ENCODE results near the gene PPP2R2D.

PPP2R2D gene

DNA sequence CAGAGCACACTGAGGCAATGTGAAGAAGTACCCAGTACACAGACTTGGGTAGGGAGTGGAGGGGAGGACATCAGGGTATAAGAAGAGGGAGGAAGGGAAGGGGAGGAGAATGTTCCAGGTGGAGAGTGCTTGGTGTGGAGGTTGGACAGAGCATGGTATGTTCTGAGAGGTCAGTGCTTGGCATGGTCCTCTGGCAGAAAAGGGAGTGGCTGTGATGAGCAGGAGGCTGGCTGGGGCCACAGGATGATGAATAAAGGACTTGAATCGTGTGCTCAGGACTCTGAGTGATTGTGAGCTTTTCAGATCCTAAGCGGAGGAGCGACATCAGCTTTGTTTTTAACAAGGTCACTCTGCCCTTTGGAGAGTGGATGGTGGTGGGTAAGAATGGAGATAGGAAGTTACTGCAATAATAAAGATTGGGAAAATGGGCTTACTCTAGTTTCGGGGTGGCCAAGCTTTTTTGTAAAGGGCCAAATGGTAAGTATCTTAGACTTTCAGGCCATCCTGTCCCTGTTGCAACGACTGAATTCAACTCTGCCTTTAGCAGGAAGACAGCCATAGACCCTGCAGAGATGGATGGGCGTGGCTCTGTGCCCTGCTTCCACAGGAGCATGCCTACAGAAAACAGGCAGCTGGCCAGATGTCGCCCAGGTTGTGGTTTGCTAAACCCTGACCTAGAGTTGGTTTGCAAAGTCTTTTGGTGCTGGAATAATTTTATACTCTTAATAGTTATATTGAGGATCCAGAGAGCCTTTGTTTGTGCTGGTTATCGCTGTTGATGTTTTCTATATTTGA, 8.4 kb downstream of the PPP2R2D start:
- Histone ChIP-seq H3K27me3 (ENCODE audit: insufficient read depth, low read depth, severe bottlenecking) (no peaks in the 10 kb centered on the region), H3K9me3 (ENCODE audit: severe bottlenecking) (no peaks in the 10 kb centered on the region), H3K27ac (no peak overlapping the region), H3K36me3 (peaks cover 15% of the 10 kb centered on the region), H3K4me3 (ENCODE audit: low read depth, low read length) (no peak overlapping the region)
- TF ChIP-seq, protein P1, sequence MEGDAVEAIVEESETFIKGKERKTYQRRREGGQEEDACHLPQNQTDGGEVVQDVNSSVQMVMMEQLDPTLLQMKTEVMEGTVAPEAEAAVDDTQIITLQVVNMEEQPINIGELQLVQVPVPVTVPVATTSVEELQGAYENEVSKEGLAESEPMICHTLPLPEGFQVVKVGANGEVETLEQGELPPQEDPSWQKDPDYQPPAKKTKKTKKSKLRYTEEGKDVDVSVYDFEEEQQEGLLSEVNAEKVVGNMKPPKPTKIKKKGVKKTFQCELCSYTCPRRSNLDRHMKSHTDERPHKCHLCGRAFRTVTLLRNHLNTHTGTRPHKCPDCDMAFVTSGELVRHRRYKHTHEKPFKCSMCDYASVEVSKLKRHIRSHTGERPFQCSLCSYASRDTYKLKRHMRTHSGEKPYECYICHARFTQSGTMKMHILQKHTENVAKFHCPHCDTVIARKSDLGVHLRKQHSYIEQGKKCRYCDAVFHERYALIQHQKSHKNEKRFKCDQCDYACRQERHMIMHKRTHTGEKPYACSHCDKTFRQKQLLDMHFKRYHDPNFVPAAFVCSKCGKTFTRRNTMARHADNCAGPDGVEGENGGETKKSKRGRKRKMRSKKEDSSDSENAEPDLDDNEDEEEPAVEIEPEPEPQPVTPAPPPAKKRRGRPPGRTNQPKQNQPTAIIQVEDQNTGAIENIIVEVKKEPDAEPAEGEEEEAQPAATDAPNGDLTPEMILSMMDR (IDR thresholded peaks at IDR 0.05; ENCODE audit: low read depth, low read length): no peak
- no peak for DNase-seq

DNA sequence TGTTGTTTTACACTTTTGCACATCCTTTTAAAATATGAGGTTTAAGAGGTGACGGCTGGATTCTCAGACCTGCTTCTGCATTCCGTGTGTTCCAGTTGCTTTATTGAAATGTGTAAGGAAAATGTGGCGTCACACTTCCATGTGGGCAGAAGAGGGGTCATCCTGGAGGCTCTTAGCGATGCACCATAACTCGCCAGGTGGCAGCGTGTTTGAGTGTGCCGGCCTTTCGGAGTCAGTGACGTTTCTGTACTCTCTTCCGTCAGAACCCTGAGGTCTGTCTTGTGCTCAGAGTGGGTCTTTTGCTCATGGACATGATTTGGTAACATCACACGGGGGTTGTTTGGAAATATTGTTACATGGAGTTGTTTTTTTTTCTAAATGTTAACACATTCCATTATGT, 9.1 kb downstream of the PPP2R2D start:
- TF ChIP-seq, protein P1 (IDR thresholded peaks at IDR 0.05; ENCODE audit: low read depth, low read length): no peak
- H3K36me3 ChIP-seq: peaks cover 15% of the 10 kb centered on the region

DNA sequence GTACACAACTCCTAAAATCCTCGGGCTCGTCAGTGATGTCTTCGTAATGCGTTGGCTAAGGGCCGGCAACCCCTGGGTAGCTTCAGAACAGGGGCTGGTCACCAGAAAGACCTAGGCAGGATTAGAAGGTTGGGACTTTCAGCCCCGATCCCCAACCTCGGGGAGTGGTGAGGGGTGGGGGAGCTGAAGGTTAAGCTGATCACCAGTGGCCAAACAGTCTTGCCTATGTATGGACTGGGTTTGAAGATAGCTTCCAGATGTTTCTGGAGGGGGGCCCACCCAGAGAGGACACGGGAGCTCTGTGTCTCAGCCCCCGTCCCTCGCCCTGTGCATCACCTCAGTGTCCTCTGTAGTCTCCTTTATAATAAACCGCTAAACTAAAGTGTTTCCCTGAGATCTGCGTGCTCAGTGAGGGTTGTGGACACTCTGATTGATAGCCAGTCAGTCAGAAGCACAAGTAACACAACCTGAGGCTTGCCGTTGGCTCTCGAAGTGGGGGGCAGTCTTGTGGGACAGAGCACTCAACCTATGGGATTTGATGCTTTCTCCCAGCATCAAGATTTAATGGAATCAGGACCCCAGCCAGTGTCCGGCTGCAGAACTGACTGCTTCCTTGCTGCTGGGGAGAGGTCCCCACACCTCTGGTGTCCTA, 10.0 kb downstream of the PPP2R2D start:
- no peak overlapping the region for H3K4me3 ChIP-seq (ENCODE audit: low read depth, low read length)
- peaks cover 12% of the 10 kb centered on the region for H3K36me3 ChIP-seq
- TF ChIP-seq, protein P1 (IDR thresholded peaks at IDR 0.05; ENCODE audit: low read depth, low read length): no peak
- no peaks in the 10 kb centered on the region for H3K9me3 ChIP-seq (ENCODE audit: severe bottlenecking)
- DNase-seq: no peak
- H3K27me3 ChIP-seq (ENCODE audit: insufficient read depth, low read depth, severe bottlenecking): no peaks in the 10 kb centered on the region
- no peak overlapping the region for H3K27ac ChIP-seq

More for the DNA sequence above, 9.1 kb downstream of the PPP2R2D start:
- Histone ChIP-seq H3K9me3 (ENCODE audit: severe bottlenecking) (no peaks in the 10 kb centered on the region), H3K27ac (no peak overlapping the region), H3K27me3 (ENCODE audit: insufficient read depth, low read depth, severe bottlenecking) (no peaks in the 10 kb centered on the region), H3K4me3 (ENCODE audit: low read depth, low read length) (no peak overlapping the region)
- no peak for DNase-seq

DNA sequence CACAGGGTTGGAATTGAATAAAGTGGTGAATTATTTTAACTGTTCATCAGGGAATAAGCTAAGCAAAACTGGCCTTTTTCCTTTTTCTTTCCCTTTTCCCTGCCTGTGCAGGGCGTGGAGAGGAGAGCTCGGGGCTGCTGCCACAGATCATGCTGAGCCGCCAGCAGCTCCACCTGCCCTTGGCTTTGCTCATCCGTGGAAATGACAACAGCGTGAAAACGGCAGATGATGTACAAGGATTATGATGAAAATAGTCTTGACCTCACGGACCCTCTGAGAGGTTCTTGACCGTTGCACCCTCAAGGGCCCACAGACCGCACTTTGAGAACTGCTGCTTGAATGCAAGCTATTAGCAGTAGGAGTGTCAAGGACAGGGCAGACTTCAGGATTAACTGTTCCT, 10.6 kb downstream of the PPP2R2D start:
- TF ChIP-seq, protein P1 (IDR thresholded peaks at IDR 0.05; ENCODE audit: low read depth, low read length): no peak
- no peak overlapping the region for H3K27ac ChIP-seq
- H3K9me3 ChIP-seq (ENCODE audit: severe bottlenecking): no peaks in the 10 kb centered on the region
- no peak overlapping the region for H3K4me3 ChIP-seq (ENCODE audit: low read depth, low read length)
- H3K36me3 ChIP-seq: peaks cover 6% of the 10 kb centered on the region
- H3K27me3 ChIP-seq (ENCODE audit: insufficient read depth, low read depth, severe bottlenecking): no peaks in the 10 kb centered on the region
- no peak for DNase-seq

DNA sequence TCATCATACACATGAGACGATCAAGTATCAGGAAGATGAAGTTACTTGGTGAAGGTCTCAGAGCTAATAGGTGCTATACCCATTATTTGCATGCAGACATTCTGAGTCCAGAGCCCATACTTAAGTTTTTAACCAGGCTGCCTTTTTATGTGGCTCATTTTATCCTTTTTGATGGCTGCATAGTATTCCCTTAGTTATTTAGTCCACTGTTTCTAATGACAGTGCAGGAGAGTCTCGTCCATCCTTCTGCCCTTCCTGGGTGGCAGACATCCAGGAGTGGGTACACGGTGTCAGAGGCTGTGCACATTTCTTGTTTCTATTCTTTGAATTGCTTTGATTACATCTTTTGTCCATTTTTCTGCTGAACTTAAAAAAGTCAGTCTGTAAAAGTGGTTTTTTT, 11.8 kb downstream of the PPP2R2D start:
- no peak overlapping the region for H3K27ac ChIP-seq

More for the DNA sequence above, 11.8 kb downstream of the PPP2R2D start:
- Histone ChIP-seq H3K27me3 (ENCODE audit: insufficient read depth, low read depth, severe bottlenecking) (no peaks in the 10 kb centered on the region), H3K4me3 (ENCODE audit: low read depth, low read length) (no peak overlapping the region), H3K36me3 (peaks cover 6% of the 10 kb centered on the region), H3K9me3 (ENCODE audit: severe bottlenecking) (no peaks in the 10 kb centered on the region)
- DNase-seq: no peak
- TF ChIP-seq, protein P1 (IDR thresholded peaks at IDR 0.05; ENCODE audit: low read depth, low read length): no peak
